DMS79 treated with DMSO at 0.1 percent for 48 hours (cell line): ENCODE measurements around the gene ATP2C1.
"Not testable (repeated sequence)": the region's sequence is repeated elsewhere in the genome, so short reads cannot be mapped to it uniquely, and the experiment has no call there.

Source experiments
- DNase-seq: peaks from one replicate; lab custom pipeline; 2025; lab: John Stamatoyannopoulos, UW

Gene ATP2C1

DNA sequence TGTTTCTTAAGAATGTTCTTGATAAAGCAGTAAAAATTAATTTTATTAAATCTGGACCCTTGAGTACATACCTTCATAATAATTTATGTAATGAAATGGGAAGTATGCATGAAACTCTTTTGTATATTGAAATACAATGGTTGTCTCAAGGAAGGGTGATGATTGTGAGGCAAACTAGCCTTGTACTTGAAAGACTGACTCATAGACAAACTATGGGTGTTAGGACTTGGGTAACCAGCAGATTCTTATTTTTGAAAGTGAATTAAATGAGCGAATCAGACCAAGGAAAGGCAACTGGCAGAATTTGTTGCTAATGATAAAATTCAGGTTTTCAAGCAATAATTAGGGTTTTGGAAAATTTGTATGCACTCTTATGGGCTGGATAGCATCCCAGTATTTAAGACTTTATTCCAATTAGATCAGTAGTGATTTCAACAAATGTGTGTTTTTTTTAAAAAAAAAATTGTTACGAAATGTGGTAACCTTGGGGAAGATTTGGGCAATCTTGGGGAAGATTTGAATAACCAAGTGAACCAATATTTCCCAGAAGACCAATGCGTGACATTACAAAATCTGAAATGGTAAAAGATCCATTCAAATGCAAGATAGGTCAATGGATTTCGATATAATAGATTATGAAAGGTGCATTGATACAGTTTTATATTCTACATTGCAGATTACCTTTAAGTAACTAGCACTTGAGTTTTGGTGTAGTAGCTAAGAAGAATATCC, 42.0 kb downstream of the ATP2C1 start:
- no peak for DNase-seq

DNA sequence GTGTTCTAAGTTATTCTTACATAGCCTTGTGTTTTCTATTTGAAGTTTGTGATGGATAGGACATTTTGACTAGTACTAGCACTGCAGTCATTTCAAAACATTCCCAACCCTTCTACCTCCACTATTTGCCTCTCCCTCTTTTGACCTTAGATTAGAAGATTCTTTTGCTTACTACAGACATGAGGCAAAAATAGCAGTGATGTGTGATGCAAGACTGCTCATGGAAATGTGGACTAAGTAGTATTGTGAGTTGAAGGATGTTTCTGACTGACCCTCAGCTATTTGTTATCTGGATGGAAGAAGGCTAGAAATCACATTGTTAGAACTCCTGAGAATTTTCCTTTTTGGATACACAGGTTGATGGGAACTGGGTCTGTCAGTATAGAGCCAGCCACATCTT, 45.9 kb downstream of the ATP2C1 start:
- no peak for DNase-seq

DNA sequence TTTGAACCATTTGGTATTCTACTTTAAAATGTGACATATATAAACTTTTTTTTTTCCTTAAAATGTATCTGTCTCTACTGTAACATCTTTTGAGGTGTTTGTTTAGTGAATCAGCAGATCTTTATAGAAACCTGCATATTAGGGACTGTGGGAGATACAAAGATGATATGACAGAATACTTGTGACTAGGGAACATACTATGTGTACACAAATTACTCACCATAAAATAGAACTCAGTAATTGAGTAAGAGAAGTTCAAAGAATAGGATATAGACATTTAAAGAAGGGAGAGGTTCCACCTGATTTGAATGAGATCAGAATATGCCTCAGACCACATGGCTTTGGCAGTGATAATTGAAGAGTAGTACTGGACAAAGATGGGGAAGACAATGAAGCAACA, 47.9 kb downstream of the ATP2C1 start:
- DNase-seq: no peak

DNA sequence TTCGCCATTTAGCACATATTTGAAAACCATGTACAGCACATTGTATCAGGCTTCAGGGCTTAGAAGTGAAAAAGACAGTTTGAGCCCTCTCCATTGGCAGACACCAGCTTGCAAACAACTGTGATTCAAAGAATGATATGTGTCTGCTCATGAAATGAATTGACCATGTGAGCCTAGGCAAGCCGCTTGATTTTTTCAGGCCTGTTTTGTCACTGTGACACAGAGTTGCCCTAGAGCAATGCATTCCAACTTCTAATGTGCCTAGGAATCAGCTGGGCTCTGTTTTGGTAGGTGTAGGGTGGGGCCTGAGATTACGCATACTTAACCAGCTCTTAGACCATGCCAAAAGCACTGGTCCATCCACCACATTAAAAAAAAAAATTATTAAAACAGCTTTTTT, 53.0 kb downstream of the ATP2C1 start:
- no peak for DNase-seq

DNA sequence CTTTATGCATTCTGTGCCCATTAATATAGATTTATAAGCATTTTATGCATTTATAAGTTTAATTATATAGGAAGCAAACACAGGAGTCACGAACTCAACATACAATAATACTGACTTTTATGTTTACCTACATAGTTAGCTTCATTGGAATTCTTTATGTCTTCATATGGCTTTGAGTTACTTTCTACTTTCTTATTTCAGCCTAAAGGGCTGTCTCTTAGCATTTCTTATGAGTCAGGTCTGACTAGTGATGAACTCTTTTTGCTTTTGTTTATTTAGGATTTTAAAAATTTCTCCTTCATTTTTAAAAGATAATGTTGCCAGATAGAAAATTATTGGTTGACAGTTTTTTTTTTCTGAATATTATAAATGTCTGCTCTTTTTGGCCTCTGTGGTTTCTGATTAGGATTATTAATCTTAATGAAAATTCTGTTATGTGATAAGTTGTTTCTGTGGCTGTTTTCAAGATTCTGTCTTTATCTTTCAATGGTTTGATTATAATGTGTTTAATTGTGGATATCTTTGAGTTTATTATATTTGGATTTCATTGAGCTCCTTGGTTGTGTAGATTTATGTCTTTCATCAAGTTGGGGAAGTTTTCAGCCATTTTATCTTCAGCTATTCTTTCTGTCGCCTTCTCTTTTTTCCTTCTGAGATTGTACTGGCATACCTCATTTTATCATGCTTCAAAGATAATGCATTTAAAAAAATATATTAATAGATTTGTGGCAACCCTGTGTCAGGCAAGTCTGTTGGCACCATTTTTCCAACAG, 54.3 kb downstream of the ATP2C1 start:
- DNase-seq: no peak

DNA sequence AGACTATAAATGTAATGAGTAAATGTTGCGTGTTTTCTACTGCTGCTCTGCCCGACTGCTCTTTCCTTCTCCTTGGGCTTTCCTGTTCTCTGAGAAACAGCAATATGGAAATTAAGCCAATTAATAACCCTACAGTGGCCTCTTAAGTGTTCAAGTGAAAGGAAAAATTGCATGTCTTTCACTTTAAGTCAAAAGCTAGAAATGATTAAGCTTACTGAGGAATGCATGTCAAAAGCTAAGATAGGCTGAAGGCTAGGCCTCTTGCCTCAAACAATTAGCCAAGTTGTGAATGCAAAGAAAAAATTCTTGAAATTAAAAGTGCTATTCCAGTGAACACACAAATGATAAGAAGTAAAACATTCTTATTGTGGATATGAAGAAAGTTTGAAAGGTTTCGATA, 55.0 kb downstream of the ATP2C1 start:
- DNase-seq: no peak

DNA sequence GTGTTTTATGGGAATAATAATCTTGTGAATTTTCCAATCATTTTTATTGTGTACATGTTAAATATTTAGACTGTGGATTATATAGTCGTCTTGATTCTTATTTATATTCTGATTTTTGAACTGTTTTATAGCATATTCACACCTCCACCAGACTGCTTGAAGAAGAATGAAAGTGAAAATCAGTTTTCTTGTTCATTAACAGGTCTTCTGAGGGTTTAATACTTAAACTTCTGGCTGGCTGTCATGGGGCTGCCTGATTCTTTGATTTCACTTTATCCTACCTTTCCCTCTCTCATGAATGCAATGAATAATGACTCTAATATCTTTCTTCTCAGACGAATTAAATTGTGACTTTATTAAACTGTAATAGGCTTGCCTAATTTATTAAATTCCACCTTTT, 56.2 kb downstream of the ATP2C1 start:
- DNase-seq: no peak

DNA sequence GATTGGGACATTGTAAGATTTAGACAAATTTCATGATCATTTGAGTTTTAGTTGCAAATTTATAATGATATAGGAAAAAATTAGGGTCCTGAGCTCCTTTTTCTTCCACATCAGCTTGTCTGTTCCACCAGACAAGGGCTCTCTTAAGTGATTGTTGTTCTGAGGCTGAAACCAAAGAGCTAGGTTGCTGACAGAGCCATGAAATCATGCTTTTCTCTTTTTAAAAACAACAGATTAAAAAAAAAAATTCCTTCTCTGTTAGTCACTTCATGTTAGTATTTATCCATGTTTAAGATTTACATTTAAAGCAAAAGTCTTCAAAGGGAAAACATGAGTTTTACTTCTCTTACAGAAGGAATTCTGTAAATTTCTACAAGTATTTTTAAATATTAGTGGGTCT, 56.8 kb downstream of the ATP2C1 start:
- DNase-seq: no peak

DNA sequence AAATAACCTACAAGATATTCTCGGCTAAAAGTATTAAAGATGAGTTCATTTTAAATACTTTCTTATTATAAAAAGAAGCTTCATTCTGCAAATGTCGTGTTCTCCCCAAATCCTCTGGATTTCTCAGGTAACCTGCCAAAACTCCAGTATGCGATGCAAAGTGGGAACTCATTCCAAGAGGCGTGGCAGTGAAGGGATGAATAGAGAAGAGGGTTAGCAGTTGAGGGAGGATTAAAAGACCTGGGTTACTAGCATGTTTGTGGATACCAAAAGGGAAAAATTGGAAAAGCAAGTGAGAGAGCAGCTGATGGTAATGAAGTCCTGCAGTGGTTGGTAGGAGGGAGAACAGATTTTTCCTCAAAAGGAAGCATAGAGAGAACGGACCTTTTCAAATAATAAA, 61.6 kb downstream of the ATP2C1 start:
- DNase-seq: no peak

DNA sequence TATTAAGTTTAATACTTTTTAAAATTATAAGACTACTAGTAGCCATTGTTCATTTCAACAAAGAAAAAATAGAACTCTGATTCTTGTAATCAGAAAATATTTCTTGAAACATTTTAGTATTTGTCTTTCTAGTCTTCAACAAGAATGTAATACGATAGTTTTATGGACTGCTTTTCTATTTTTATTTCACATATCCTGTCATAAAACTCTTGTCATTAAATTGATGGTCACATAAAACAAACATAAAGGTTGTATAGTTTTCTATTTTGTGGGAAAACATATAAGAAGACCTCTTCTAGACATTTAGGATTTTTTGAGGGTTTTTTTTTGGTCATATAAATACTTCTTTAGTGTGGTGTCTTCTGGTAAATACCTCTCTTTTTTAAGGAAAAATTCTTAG, 62.4 kb downstream of the ATP2C1 start:
- no peak for DNase-seq

DNA sequence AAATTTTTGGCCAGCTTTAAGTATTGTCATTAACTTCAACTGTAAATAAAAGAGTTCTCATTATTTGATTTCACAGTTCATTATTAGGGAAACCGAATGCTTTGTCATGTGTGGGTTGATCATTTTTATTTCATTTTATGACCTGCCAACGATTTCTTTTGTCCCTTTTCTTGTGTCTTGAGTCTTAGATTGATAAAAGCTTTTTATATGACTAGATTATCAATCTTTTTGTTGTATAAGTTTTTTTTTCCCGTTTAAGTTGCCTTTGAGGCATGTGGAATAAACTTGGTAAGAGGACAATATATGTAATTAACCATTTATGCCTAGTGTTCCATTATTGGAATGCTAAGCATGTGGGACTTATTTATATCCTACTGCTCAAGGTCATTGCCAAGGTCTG, 62.8 kb downstream of the ATP2C1 start:
- no peak for DNase-seq

DNA sequence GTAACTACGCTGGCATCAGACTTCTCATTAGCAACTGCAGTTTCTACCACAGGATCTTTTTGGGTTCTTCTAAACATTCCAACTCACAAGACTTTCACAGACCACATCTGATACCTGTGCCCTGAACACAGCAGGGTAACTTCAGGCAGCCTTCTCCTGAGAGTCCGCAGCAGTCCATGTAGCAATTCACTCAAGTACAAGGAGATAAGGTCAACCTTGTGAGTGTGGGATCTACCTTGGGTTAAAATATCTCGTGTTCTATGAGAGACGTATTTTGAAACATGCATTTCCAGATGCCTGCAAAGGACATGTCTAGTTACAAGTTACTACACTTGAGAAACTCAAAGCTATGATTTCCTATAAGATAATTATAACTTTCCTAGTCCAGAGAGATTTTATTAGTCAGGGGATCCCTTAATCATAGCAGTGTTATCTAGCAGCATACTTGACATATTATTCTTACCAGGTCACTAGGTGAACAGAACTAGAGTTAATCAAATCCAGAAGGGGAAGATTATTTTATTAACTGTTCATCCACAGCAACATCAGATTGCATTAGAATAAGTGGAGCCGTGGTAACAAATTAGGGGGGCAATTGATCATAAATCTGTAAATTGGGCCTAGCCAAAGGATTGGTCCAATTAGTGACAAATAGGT, 66.4 kb downstream of the ATP2C1 start:
- no peak for DNase-seq

DNA sequence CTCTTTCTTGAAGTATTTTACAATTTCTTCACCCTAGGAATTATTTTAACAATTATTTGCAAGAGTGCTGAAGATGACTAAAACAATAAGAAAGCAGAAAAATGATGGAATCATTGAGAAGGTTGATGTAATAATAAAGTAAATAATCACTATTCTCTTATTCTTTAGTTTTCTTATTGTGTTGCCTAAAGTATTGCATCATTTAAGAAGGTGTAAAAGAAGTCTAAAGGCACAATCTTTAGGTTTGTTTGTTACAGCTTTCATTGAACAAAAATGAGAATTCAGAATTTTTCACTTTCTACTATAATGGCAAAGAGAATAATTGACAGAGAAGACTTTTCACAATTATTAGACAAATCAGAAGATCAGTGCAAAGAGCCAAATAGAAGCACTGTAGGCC, 67.6 kb downstream of the ATP2C1 start:
- DNase-seq: no peak

DNA sequence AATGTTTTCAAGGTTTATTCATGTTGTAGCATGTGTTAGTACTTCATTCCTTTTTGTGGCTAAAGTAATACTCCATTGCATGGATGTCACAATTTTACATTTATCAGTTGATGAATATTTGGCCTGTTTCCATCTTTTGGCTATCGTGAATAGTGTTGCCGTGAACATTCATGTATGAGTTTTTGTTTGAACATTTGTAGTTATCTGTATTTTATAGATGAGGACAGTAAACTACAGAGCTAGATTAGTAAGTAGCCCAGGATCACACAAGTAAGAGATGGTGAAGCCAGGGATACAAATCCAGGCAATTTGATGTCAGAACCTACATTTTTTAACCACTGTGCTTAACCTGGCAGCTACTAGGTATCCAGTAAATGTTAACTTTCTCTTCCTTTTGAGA, 69.6 kb downstream of the ATP2C1 start:
- no peak for DNase-seq

DNA sequence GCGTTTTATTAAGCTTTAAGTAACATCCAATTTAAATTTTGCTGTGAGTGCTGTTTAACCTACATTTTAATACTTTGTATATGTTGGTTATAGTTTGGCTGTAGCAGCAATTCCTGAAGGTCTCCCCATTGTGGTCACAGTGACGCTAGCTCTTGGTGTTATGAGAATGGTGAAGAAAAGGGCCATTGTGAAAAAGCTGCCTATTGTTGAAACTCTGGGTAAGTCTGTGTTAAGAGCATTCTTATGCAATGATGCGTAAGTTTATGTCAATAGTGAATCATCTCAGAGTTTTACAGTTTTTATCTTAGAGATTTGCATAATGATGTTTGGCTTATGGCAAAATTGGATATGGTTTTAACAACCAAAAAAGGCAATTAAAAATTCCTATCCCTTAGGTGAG, 70.0 kb downstream of the ATP2C1 start:
- no peak for DNase-seq

DNA sequence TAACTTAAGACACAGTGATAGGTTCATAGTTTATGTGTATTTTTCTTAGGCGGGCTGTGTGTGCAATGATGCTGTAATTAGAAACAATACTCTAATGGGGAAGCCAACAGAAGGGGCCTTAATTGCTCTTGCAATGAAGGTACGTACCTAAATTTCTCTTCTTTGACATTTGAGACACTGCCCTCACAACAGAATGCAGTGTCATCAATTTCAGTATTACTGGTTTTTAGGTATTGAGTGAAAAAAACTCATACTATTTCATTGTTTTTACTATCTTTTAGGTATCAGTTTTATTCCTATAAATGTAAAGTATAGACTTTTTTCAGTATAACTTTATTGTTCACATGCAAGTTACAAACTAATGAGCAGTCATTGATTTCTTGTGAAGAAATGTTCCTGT, 73.4 kb downstream of the ATP2C1 start:
- DNase-seq: no peak

DNA sequence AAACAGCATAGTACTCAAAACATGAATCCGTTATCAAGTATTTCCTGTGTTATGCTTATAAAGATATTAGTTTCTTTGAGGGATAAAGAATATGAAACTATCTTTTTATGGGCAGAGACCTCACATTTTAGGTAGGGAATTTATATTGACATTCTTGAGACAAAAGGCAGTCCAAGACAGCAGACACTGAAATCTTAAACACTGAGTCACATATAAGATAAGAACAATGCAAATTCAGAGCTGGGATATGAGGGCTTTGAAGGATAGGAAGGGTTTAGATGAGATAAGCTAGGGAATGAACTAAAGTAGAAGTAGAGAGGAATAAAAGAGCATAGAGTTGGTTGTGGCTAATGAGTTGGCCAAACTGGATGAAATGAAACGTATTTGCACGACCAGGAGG, 74.3 kb downstream of the ATP2C1 start:
- no peak for DNase-seq

DNA sequence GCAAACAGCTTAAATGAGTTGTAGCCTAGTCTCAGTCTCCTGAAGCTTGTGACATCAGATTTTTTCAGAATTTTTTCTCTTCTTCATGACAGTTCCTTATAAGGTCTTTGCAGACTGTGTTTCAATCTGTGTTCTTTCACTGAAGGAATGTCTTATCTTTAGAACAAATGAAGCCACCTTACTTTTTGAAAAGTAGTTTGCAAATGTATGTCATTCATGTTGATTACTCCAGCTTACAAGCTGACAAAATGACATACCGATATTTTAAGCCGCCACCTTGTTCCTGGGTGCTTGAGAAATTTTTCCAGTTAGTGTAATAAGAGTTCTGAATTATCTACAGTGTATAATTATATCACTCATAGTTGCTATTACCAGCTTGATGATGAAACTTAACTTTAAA, 75.7 kb downstream of the ATP2C1 start:
- DNase-seq: no peak

DNA sequence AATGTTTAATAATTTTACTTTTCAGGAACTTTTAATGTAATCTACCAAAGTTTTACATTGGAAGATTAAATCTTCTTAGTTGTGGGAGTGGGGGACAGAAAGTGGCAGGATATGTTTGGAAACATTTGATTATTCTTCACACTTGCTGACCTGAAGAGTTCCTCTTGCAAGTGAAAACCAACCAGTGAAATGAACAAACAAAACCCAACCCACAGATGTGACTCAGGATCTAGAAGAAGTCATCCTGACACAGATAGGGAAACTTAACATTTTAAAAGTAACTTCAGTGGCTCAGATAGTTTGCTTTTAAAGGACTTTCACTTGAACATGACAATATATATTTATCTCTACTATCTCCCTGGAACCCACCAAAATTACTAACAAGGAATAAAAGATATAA, 77.3 kb downstream of the ATP2C1 start:
- no peak for DNase-seq

DNA sequence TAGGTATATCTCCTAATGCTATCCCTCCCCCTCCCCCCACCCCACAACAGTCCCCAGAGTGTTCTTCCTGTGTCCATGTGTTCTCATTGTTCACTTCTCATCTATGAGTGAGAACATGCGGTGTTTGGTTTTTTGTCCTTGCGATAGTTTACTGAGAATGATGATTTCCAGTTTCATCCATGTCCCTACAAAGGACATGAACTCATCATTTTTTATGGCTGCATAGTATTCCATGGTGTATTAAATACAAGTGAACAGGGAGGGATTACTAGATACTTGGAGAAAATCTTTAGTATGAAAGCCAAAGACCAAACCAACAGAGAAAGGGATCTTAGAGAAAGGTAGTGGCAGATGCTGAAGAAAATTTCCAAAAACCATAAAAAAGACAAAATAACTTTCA, 78.7 kb downstream of the ATP2C1 start:
- DNase-seq: not testable (repeated sequence)

DNA sequence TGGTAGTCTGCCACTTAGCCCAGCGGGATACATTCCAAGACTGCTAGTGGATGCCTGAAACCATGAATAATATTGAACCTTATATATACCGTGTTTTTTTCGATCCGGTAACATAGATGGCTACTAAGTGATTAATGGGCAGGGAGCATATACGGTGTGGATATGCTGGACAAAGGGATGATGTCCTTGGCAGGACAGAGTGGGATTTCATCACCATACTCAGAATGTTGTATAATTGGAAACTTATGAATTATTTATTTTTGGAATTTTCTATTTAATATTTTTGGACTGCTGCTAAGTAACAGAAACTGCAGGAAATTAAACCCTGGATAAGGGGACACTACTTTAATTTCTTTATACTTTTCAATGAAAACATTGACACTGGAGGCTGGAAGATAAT, 79.5 kb downstream of the ATP2C1 start:
- no peak for DNase-seq

DNA sequence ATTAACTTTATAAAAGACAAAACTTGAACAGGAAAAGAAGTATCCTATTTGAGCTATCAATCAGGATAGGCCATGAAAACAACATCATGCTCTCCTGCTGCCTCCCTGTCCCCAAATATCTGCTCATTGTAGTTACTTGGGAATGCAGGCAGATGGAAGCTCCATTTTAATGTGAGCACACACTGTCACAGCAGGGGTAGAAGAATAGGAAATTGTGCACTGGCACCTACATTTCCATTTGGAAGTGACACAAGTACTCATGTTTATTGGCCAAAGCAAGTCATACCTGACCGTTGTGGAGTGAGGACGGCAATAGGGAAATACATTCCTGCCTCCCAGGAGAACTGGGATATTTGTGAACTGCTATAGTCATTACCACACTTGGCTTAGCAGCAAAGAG, 80.3 kb downstream of the ATP2C1 start:
- DNase-seq: no peak

DNA sequence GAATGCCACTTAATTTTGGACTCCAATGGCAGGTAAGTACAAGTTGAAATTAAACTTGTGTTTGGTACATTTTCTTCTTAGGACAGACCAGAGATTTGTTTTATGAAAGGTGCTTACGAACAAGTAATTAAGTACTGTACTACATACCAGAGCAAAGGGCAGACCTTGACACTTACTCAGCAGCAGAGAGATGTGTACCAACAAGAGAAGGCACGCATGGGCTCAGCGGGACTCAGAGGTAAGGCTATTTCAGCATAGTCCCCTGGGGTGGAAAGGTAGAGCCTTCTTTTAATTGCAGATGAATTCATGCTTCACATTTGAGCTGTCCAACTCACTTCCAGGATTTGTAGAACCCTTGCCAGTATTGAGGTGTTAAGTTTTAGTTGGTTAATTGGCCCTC, 81.4 kb downstream of the ATP2C1 start:
- DNase-seq: no peak
